COLO829 (cell line): Measurements from ENCODE around the gene TUBGCP6.

Experiments
- DNase-seq: peaks from one replicate; pipeline ENCODE4 v3.0.0; 2012; ENCODE audit warnings: low spot score

The TUBGCP6 gene

GRCh38 chr22:50250555-50251476 lies 6.0 kb upstream of the TUBGCP6 start, which contains the start of gene HDAC10:
HDAC10 (minus strand) TSS chr22:50251265; CDS start chr22:50251032, 233 bp downstream.
- peak; percentile 50 for DNase-seq

- no peak for DNase-seq
These were observed 5.4 kb upstream of the TUBGCP6 start for GRCh38 chr22:50250249-50250554.

DNA sequence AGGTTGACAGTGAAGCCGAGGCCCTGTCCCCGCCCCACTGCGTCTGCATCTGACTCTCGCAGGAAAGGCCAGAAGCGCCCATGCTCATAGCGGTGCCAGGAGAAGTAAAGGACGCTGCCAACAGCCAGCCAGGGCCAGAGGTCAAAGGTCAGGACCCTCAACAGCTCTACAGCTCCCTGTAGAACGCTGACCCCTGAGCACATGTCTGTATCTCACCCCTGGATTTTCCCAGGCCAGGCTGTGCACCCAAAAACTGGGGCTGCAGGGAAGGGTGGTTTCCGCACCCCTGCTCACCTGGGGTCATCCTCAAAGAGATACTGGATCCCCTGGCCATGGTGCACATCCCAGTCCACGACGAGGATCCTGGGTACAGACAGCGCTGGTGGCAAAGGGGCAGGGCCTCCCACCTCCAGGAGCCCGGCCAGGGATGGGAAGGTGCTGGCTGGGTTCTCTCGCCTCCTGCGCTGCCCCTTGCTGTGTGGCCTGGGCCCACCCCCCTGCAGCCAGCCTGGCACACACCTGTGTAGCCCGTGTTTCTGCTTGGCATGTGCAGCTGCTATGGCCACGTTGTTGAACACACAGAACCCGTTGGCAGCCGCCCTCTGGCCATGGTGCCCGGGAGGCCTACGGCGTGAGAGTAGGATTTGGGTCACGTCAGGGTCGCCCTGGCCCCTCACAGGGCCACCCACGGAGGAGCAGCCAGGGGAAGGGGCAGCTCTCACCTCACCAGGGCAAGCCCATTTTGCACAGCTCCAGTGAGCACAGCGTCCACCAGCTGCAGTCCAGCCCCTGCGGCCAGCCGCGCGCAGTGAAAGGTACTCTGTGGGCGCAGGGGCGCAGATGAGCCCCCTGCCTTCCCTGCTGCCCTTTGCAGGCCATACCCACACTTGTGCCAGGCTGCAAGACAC lies 4.8 kb upstream of the TUBGCP6 start:
- DNase-seq = no peak

DNA sequence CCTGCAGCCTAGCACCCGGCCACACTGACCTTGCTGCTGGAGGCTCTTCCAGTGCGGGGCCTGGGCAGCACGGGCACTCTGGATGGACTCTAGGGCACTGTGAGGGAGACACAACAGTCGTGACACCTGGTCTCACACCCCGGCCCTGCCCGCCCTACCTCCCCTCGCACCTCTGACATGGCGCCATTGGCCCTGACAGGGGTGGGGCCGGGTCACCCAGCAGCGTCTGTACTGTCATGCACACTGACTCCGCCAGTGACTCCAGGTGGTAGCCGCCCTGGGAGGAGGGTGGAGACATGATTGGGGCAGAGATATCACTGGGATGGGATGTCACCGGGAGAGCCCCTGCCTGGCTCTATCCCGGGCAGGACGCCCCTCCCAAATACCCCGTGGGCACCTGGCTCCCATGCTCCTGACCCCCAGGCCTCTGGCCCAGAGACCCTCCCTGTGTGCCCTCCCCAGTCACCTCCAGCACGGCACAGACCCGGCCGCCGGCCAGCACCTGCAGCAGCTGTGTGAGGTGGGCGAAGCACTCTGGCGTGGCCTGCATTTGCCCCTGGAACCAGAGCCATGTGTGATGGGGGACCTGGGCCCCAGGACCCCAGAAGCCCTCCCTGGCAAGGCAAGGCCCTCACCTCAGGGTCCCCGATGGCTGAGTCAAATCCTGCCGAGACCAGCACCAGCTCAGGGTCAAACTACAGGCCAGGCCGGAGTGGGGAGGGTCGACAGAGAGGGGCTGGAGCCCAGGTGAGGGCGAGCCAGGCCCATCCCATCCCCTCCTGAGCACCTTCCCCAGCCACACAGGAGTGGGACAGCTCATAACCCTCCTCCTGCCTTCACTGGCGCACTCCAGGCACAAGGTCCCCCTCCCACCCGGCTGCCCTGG lies 3.6 kb upstream of the TUBGCP6 start:
- no peak for DNase-seq

DNA sequence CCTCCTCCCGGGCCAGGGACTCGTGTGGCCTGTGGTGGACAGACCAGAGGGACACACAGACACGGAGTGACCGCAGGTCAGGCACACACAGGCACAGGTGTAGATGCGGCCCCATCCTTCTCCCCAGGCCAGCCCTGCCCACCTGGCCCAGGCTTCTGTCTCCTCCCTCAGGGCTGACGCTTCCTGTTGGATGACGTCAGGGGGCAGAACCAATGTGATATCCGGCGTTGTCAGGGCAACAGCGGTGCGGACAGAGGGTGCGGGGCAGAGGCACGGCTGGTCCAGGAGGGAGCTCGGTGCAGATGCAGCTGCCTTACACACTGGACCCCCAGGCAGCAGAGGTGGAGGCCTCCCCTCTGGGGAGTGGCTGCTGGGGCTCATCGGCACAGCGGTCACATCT lies 2.9 kb upstream of the TUBGCP6 start:
- DNase-seq = no peak

DNA sequence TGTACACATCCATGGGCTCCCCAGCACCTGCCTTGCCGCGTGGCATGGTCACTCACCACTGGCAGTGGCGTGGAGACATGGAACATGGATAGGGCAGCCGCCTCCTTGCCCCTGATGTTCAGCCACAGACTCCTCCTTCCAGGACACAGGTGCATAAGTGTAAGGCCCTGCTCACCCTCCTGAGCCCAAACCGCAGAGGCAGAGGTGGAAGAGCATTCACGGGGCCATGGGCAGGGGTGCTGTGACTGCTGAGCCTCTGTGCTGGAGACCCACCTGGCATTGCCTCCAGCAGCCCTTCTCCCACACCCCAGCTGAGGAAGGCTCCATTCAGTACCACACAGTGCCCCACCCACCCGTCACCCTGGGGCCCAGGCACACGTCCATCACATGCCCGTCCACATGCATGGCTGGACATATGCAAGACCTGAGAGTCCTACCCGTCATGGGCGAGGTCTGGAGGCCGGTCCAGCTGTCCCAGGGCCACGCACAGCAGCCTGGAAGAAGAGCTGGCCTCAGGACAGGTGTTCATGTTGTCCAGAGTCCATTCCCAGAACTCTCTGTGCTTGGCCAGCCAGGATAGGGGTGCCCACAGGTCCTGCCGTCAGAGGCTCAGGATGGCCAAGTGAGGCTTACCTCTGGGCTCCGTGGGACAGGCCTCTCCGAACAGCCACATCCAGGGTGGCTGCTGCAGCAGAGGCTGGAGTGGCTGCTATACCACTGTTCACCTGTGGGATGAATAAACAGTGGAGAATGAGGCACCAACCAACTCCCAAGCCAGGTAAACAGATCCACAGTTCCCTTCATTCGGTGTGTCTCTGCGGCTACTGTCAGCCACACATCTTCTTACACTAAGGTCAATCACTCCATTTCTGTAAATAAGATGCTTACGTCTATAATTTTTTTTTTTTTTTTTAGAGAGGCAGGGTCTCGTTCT lies 1.7 kb upstream of the TUBGCP6 start:
- no peak for DNase-seq

GRCh38 chr22:50245214-50246072 lies 620 bp upstream of the TUBGCP6 start:
- DNase-seq = no peak

GRCh38 chr22:50243685-50244419 lies 971 bp downstream of the TUBGCP6 start:
- no peak for DNase-seq

GRCh38 chr22:50242406-50242949 lies 2.3 kb downstream of the TUBGCP6 start:
- DNase-seq = no peak

GRCh38 chr22:50238755-50239154 lies 6.1 kb downstream of the TUBGCP6 start:
- no peak for DNase-seq

DNA sequence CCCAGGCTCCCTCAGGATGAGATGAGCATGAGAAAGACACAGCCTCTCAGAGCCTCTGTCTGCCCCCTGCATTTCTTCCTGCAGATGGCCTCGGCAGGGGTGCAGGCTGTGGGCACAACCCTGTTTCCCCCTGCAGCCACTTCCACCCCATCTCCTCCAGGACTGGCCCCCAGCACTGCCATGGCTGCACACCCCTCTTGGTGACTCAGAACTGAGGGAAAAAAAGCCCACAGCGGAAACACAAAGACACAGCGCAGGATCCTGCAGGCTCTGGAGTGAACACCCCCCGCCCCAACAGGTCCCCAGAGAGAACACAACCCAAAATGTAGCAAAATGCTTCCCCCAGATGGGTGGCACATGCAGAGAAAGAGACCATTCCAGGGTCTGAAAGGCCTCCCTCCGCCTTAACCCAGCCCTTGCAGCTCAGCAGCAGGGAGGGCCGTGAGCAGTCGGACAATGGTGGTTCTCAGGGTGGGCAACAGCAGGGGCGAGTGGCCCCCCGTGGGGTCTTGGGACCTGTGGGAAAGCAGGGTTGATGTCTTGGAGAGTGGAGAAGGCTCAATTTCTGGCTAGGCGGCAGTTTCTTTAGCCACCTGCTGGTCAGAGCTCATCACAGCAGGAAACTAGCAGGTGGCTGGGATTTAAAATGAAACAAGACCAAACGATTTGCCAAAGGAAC lies 8.0 kb downstream of the TUBGCP6 start:
- peak; percentile 48 for DNase-seq

GRCh38 chr22:50233223-50233622 lies 11.6 kb downstream of the TUBGCP6 start:
- no peak for DNase-seq

- no peak for DNase-seq
These were observed 12.2 kb downstream of the TUBGCP6 start for GRCh38 chr22:50232481-50233151.

DNA sequence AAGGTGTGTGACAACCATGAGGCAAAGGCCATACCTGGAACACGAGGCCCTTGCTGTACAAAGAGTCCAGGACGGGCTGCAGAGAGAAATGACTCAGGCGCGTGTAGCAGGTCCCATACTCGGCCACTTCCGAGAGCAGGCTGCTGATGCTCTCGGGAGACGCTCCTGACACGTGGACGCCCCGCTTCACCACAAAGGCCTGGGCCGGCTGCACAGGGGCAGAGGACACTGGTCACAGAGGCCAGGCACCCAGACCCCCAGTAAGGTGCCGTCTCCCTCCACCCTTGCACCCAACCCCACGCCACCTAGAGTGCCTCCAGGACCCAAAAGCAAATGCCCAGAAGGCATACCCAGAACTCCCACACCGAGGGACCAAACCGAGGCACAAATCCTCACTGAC lies 15.5 kb downstream of the TUBGCP6 start:
- no peak for DNase-seq

DNA sequence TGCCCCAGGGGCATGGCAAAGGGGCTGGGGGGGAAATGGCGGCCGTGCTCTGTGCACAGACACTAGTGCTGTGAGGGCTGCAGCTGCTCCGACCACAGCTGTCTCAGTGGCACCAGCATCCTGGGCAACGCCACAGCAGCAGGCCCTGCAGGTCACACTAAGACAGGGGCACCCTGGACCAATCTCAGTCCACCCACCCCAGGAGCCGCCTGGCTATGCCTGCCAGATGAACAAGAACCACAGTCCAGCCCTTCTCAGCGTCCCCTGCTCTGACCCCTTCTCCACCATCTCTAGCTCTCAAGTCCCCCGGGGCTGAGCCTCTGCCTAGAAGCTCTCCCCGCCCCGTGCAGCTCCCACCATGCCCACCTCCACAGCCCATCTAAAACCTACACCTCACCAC lies 16.5 kb downstream of the TUBGCP6 start:
- DNase-seq = no peak

DNA sequence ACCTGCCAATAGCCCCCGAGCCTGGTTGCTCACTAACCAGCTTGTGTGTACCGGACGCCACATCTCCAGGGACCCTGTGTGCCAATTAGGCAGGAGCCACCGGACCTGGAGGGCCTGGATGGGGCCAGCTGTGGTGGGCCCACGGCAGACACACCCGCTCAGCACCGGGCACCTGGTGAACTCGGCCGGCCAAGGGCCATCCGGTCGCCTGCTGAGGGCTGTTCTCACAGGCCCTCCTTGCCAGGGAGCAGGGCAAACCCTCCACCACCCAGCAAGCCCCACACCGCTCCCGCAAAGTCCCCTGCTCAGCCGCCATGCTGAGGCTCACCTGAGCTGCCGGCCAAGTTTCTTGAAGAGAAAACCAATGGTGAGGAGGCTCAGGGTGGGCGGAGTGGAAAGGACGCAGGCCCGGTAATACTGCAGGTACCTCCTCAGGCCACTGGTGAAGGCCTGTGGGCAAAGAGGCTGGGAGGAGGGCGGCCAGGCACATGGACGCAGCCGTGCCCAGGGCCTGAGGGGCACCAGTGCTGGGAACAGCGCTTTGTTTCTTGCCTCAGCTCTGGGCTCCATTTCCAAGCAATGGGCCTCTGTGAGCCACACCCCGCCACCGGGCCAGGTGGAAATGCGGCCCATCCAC lies 17.1 kb downstream of the TUBGCP6 start:
- DNase-seq = no peak

DNA sequence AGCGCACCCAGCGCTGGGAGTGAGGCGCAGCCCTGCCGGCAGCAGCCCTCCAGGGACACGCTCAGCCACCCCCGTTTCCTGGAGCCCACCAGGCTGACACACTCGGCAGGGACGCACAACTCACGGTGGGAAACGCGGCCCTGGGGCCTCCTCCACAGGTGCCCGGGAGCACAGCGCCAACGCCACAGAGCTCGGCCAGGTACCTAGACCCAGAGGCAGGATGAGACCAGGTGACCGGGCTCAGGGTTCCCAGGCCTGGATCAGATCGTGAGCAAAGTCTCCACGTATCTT lies 18.0 kb downstream of the TUBGCP6 start:
- no peak for DNase-seq
